Mucosa of rectum (tissue), 2 donors: ENCODE results near the gene PLXDC2.

ENCODE experiments used
- H3K27ac ChIP-seq, 2 donors: one replicate each; pipeline ENCODE4 v1.7.0; 2013; ENCODE audit warnings: inconsistent platforms in 2 of 2, low read depth in 2 of 2, low read length in 2 of 2
- H3K27me3 ChIP-seq, 2 donors: one replicate each; pipeline ENCODE4 v1.7.0; 2013; ENCODE audit warnings: low read length in 2 of 2; ENCODE audit not compliant: control insufficient read depth in 2 of 2, insufficient read depth in 2 of 2
- H3K36me3 ChIP-seq, 2 donors: one replicate each; pipeline ENCODE4 v1.7.0; 2013; ENCODE audit warnings: low read length in 2 of 2; ENCODE audit not compliant: control insufficient read depth in 2 of 2, insufficient read depth in 2 of 2
- H3K4me1 ChIP-seq, 2 donors: one replicate each; pipeline ENCODE4 v1.7.0; 2013; ENCODE audit warnings: low read length in 2 of 2, mild to moderate bottlenecking in 1 of 2; ENCODE audit not compliant: control insufficient read depth in 2 of 2, insufficient read depth in 2 of 2
- H3K4me3 ChIP-seq, 2 donors: one replicate each; pipeline ENCODE4 v1.7.0; 2013; ENCODE audit warnings: low read length in 2 of 2
- H3K9ac ChIP-seq, 2 donors: one replicate each; pipeline ENCODE4 v1.7.0; 2013; ENCODE audit warnings: low read length in 2 of 2, low read depth in 1 of 2, mild to moderate bottlenecking in 1 of 2
- H3K9me3 ChIP-seq, 2 donors: one replicate each; pipeline ENCODE4 v1.7.0; 2013; ENCODE audit warnings: low read length in 2 of 2; ENCODE audit not compliant: control insufficient read depth in 2 of 2
- donor health status: healthy.
- donor health status: Normal muscosa, but diverticular disease.

PLXDC2 gene

GRCh38 chr10:19954601-19955000 is 138.4 kb downstream of the PLXDC2 start:
- H3K36me3 ChIP-seq = no peaks in the 10 kb centered on the region
- H3K9me3 ChIP-seq = no peaks in the 10 kb centered on the region

GRCh38 chr10:19956516-19957032 is 140.3 kb downstream of the PLXDC2 start:
- Histone ChIP-seq H3K4me3 (no peak overlapping the region), H3K9ac (no peak overlapping the region), H3K36me3 (no peaks in the 10 kb centered on the region), H3K9me3 (no peaks in the 10 kb centered on the region), H3K27ac (no peak overlapping the region), H3K4me1 (peaks cover 6 to 13% of the 10 kb centered on the region in 2 donors), H3K27me3 (no peaks in the 10 kb centered on the region)

More at GRCh38 chr10:19954601-19955000, 138.4 kb downstream of the PLXDC2 start:
- Histone ChIP-seq H3K9ac (no peak overlapping the region), H3K4me3 (no peak overlapping the region), H3K27ac (no peak overlapping the region), H3K4me1 (peaks cover 6 to 13% of the 10 kb centered on the region in 2 donors), H3K27me3 (no peaks in the 10 kb centered on the region)

- Histone ChIP-seq H3K27me3 (no peaks in the 10 kb centered on the region), H3K36me3 (no peaks in the 10 kb centered on the region), H3K9me3 (no peaks in the 10 kb centered on the region), H3K9ac (no peak overlapping the region), H3K4me3 (no peak overlapping the region), H3K27ac (no peak overlapping the region), H3K4me1 (peaks cover 6 to 13% of the 10 kb centered on the region in 2 donors)
Observed at GRCh38 chr10:19958787-19959186, 142.6 kb downstream of the PLXDC2 start.

GRCh38 chr10:19961076-19962053 is 145.1 kb downstream of the PLXDC2 start:
- Histone ChIP-seq H3K36me3 (no peaks in the 10 kb centered on the region), H3K4me1 (peaks cover 6 to 13% of the 10 kb centered on the region in 2 donors), H3K9ac (no peak overlapping the region), H3K4me3 (no peak overlapping the region), H3K9me3 (no peaks in the 10 kb centered on the region), H3K27me3 (no peaks in the 10 kb centered on the region), H3K27ac (no peak overlapping the region)

- Histone ChIP-seq H3K36me3 (no peaks in the 10 kb centered on the region), H3K27ac (no peak overlapping the region), H3K27me3 (no peaks in the 10 kb centered on the region), H3K9ac (no peak overlapping the region), H3K9me3 (no peaks in the 10 kb centered on the region), H3K4me1 (no peaks in the 10 kb centered on the region), H3K4me3 (no peak overlapping the region)
Observed at GRCh38 chr10:19964625-19965024, 148.4 kb downstream of the PLXDC2 start.

- H3K9ac ChIP-seq = no peak overlapping the region
- no peaks in the 10 kb centered on the region for H3K36me3 ChIP-seq
- H3K4me1 ChIP-seq = peaks cover 0 to 2% of the 10 kb centered on the region in 2 donors
- H3K9me3 ChIP-seq = no peaks in the 10 kb centered on the region
- H3K27ac ChIP-seq = no peak overlapping the region
- H3K4me3 ChIP-seq = no peak overlapping the region
- H3K27me3 ChIP-seq = no peaks in the 10 kb centered on the region
Observed at GRCh38 chr10:19966751-19967150, 150.5 kb downstream of the PLXDC2 start.

GRCh38 chr10:19967981-19968380 is 151.7 kb downstream of the PLXDC2 start:
- Histone ChIP-seq H3K27ac (no peak overlapping the region), H3K4me1 (peaks cover 0 to 2% of the 10 kb centered on the region in 2 donors), H3K9ac (no peak overlapping the region), H3K27me3 (no peaks in the 10 kb centered on the region), H3K4me3 (no peak overlapping the region), H3K36me3 (no peaks in the 10 kb centered on the region), H3K9me3 (no peaks in the 10 kb centered on the region)

GRCh38 chr10:19968745-19969144 is 152.5 kb downstream of the PLXDC2 start:
- H3K9me3 ChIP-seq = no peaks in the 10 kb centered on the region
- no peaks in the 10 kb centered on the region for H3K36me3 ChIP-seq
- H3K4me1 ChIP-seq = peaks cover 0 to 2% of the 10 kb centered on the region in 2 donors
- no peaks in the 10 kb centered on the region for H3K27me3 ChIP-seq
- H3K4me3 ChIP-seq = no peak overlapping the region
- H3K9ac ChIP-seq = no peak overlapping the region
- no peak overlapping the region for H3K27ac ChIP-seq

GRCh38 chr10:19970256-19970655 is 154.0 kb downstream of the PLXDC2 start:
- no peaks in the 10 kb centered on the region for H3K27me3 ChIP-seq

GRCh38 chr10:19970717-19971116 is 154.5 kb downstream of the PLXDC2 start:
- H3K4me1 ChIP-seq = peaks cover 0 to 2% of the 10 kb centered on the region in 2 donors
- H3K27me3 ChIP-seq = no peaks in the 10 kb centered on the region
- no peaks in the 10 kb centered on the region for H3K36me3 ChIP-seq
- no peak overlapping the region for H3K4me3 ChIP-seq
- no peaks in the 10 kb centered on the region for H3K9me3 ChIP-seq
- no peak overlapping the region for H3K27ac ChIP-seq
- H3K9ac ChIP-seq = no peak overlapping the region

More at GRCh38 chr10:19970256-19970655, 154.0 kb downstream of the PLXDC2 start:
- Histone ChIP-seq H3K9me3 (no peaks in the 10 kb centered on the region), H3K27ac (no peak overlapping the region), H3K36me3 (no peaks in the 10 kb centered on the region), H3K9ac (no peak overlapping the region), H3K4me1 (peaks cover 0 to 2% of the 10 kb centered on the region in 2 donors), H3K4me3 (no peak overlapping the region)
